Fibroblast of lung (primary cell): ENCODE results near the gene MGST2.

Experiments used
- EZH2 ChIP-seq: IDR thresholded peaks from 2 replicates; pipeline ENCODE4 v1.5.1; 2012; ENCODE audit warnings: low read length, control low read depth, mild to moderate bottlenecking; ENCODE audit errors: missing control alignments
- TF ChIP-seq, protein P1 (sequence below), 2 donors: IDR thresholded peaks in 1 of 2; conservative IDR thresholded peaks in 1 of 2; 1 replicate in 1 of 2; 2 replicates in 1 of 2; pipeline ENCODE4 v1.5.1; 2011 to 2012; ENCODE audit warnings: low read length in 2 of 2, control low read depth in 1 of 2, inconsistent platforms in 1 of 2, low read depth in 1 of 2, mild to moderate bottlenecking in 1 of 2

DNA sequence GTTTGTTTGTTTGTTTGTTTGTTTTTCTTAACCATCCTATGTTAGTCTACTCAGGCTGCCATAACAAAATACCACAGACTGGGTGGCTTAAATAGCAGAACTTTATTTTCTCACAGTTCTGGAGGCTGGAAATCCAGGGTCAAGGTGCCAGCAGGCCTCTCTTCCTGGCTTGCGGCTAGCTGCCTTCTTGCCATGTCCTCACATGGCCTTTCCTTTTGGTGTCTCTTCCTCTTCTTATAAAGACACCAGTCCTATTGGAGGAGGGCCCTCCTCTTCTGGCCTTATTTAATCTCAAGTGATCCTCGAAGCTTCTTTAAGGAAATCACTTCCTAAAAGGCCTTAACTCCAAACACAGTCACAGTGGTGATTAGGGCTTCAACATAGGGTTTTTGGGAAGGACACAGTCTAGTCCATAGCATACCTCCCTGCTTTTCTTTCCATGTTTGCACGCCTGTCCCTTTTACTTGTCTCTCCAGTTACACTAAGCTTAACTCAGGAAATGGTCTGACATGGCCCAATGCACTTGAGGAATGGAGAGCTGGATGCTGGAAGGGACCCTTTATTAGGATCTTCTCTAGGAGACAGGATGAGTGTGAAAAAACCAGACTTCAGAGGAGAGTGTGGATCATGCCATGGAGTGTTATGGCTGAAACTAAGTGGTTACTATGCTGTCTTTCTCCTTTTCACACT lies 36.0 kb upstream of the MGST2 start:
- TF ChIP-seq, protein P1, sequence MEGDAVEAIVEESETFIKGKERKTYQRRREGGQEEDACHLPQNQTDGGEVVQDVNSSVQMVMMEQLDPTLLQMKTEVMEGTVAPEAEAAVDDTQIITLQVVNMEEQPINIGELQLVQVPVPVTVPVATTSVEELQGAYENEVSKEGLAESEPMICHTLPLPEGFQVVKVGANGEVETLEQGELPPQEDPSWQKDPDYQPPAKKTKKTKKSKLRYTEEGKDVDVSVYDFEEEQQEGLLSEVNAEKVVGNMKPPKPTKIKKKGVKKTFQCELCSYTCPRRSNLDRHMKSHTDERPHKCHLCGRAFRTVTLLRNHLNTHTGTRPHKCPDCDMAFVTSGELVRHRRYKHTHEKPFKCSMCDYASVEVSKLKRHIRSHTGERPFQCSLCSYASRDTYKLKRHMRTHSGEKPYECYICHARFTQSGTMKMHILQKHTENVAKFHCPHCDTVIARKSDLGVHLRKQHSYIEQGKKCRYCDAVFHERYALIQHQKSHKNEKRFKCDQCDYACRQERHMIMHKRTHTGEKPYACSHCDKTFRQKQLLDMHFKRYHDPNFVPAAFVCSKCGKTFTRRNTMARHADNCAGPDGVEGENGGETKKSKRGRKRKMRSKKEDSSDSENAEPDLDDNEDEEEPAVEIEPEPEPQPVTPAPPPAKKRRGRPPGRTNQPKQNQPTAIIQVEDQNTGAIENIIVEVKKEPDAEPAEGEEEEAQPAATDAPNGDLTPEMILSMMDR (conservative IDR thresholded peaks at IDR 0.05 in 1 of 2, IDR thresholded peaks at IDR 0.05 in 1 of 2; ENCODE audit: low read depth in 1 of 2, low read length in 2 of 2) = no peak
- no peak for TF ChIP-seq EZH2
